Neuronal stem cell (in vitro differentiated cells): ENCODE measurements around the gene CKS2.

Experiments
- DNase-seq: peaks from one replicate; pipeline ENCODE4 v3.0.0-alpha.2; 2013; ENCODE audit warnings: low spot score
- H2AFZ ChIP-seq: one replicate; pipeline ENCODE4 v1.6.1; 2013; ENCODE audit warnings: mild to moderate bottlenecking, low read length, inconsistent platforms
- H2AK5ac ChIP-seq: 2 replicates; pipeline ENCODE4 v1.6.1; 2013; ENCODE audit warnings: low read depth, mild to moderate bottlenecking, inconsistent platforms, low read length, moderate library complexity, mixed read lengths
- H2BK120ac ChIP-seq: 2 replicates; pipeline ENCODE4 v1.6.1; 2013; ENCODE audit warnings: low read depth, mild to moderate bottlenecking, inconsistent platforms, low read length, moderate library complexity, mixed read lengths
- H2BK12ac ChIP-seq: one replicate; pipeline ENCODE4 v1.6.1; 2013; ENCODE audit warnings: low read length, inconsistent platforms
- H2BK15ac ChIP-seq: 2 replicates; pipeline ENCODE4 v1.6.1; 2013; ENCODE audit warnings: mild to moderate bottlenecking, low read length, inconsistent platforms, mixed read lengths
- H2BK5ac ChIP-seq: one replicate; pipeline ENCODE4 v1.6.1; 2013; ENCODE audit warnings: inconsistent platforms, mild to moderate bottlenecking, low read length, moderate library complexity
- H3K14ac ChIP-seq: one replicate; pipeline ENCODE4 v1.6.1; 2013; ENCODE audit warnings: low read length, inconsistent platforms
- H3K18ac ChIP-seq: 2 replicates; pipeline ENCODE4 v1.6.1; 2013; ENCODE audit warnings: low read length, inconsistent platforms
- H3K23ac ChIP-seq: 2 replicates; pipeline ENCODE4 v1.6.1; 2013; ENCODE audit warnings: low read depth, mild to moderate bottlenecking, mixed read lengths, low read length, inconsistent platforms; ENCODE audit not compliant: poor library complexity
- H3K27ac ChIP-seq: replicated peaks from 3 replicates; pipeline ENCODE4 v1.5.1; 2013; ENCODE audit warnings: low read length, inconsistent platforms
- H3K27me3 ChIP-seq, 3 experiments: 2 replicates each; pipeline ENCODE4 v1.6.1; 2013; ENCODE audit warnings: low read length in 3 of 3, mild to moderate bottlenecking in 2 of 3, inconsistent platforms in 1 of 3, low read depth in 1 of 3, mixed read lengths in 1 of 3, moderate library complexity in 1 of 3; ENCODE audit not compliant: control insufficient read depth in 3 of 3, insufficient read depth in 3 of 3
- H3K36me3 ChIP-seq, 2 donors: replicated peaks in 1 of 2; 2 replicates each; pipeline ENCODE4 v1.6.1; 2013; ENCODE audit warnings: low read length in 2 of 2; ENCODE audit not compliant: control insufficient read depth in 2 of 2, insufficient read depth in 2 of 2
- H3K4ac ChIP-seq: 2 replicates; pipeline ENCODE4 v1.6.1; 2013; ENCODE audit warnings: inconsistent platforms, mild to moderate bottlenecking, low read length, moderate library complexity
- H3K4me1 ChIP-seq, 2 donors: 1 replicate in 1 of 2; 2 replicates in 1 of 2; pipeline ENCODE4 v1.6.1; 2013; ENCODE audit warnings: low read length in 2 of 2, low read depth in 1 of 2; ENCODE audit not compliant: control insufficient read depth in 2 of 2, insufficient read depth in 1 of 2
- H3K4me2 ChIP-seq: one replicate; pipeline ENCODE4 v1.6.1; 2013; ENCODE audit warnings: mild to moderate bottlenecking, low read length, inconsistent platforms; ENCODE audit not compliant: insufficient read depth, poor library complexity, severe bottlenecking
- H3K4me3 ChIP-seq, 2 donors: 2 replicates each; pipeline ENCODE4 v1.5.1; 2013; ENCODE audit warnings: low read length in 2 of 2, mild to moderate bottlenecking in 2 of 2, inconsistent platforms in 1 of 2, moderate library complexity in 1 of 2
- H3K79me1 ChIP-seq: one replicate; pipeline ENCODE4 v1.6.1; 2013; ENCODE audit warnings: low read depth, mild to moderate bottlenecking, inconsistent platforms, low read length, moderate library complexity
- H3K9ac ChIP-seq: one replicate; pipeline ENCODE4 v1.6.1; 2013; ENCODE audit warnings: mild to moderate bottlenecking, low read depth, low read length, inconsistent platforms; ENCODE audit not compliant: poor library complexity
- H3K9me3 ChIP-seq, 2 donors: replicated peaks in 1 of 2; 2 replicates each; pipeline versions ENCODE3 to v1.6.1; 2013; ENCODE audit warnings: low read length in 2 of 2, mild to moderate bottlenecking in 2 of 2, inconsistent platforms in 1 of 2, low read depth in 1 of 2, mixed read lengths in 1 of 2, moderate library complexity in 1 of 2; ENCODE audit not compliant: control insufficient read depth in 2 of 2, insufficient read depth in 1 of 2
- H4K8ac ChIP-seq: one replicate; pipeline ENCODE4 v1.6.1; 2013; ENCODE audit warnings: low read depth, mild to moderate bottlenecking, inconsistent platforms, low read length, moderate library complexity
- H4K91ac ChIP-seq: one replicate; pipeline ENCODE4 v1.6.1; 2013; ENCODE audit warnings: low read length, low read depth, mild to moderate bottlenecking, inconsistent platforms; ENCODE audit not compliant: poor library complexity
- WGBS, 2 donors: extraction: QIAGEN DNeasy Blood & Tissue Kit; methylation state at CpG; one replicate each; pipeline ENCODE4 v1.1.7; 2013; ENCODE audit warnings: missing lambda C conversion rate in 2 of 2, mixed read lengths in 1 of 2; ENCODE audit not compliant: insufficient read length in 2 of 2, insufficient replicate concordance in 1 of 2; ENCODE audit errors: extremely low coverage in 2 of 2; 5-methylcytosine and 5-hydroxymethylcytosine counted together

The CKS2 gene

GRCh38 chr9:89352451-89352850, 41.5 kb downstream of the CKS2 start:
- no peak for DNase-seq
- Histone ChIP-seq H2BK15ac (no peak overlapping the region), H3K79me1 (no peaks in the 10 kb centered on the region), H3K36me3 (peaks cover 64 to 100% of the 10 kb centered on the region in 2 donors), H3K4me3 (no peak overlapping the region), H3K14ac (no peak overlapping the region), H3K9ac (no peak overlapping the region), H3K23ac (no peak overlapping the region), H3K4ac (no peak overlapping the region), H3K4me1 (no peaks in the 10 kb centered on the region), H3K27me3 (no peaks in the 10 kb centered on the region), H3K4me2 (no peak overlapping the region), H2BK120ac (no peak overlapping the region), H4K91ac (no peak overlapping the region), H3K27ac (no peak overlapping the region), H2AK5ac (no peak overlapping the region), H4K8ac (no peak overlapping the region), H2BK5ac (no peak overlapping the region), H2AFZ (no peak overlapping the region), H2BK12ac (no peak overlapping the region), H3K9me3 (no peaks in the 10 kb centered on the region), H3K18ac (no peak overlapping the region)
- no CpG with 5 or more reads among the region's 3 CpGs for WGBS, 2 donors

- WGBS, 2 donors, result no CpG with 5 or more reads among the region's 8 CpGs
- Histone ChIP-seq H2BK15ac (no peak overlapping the region), H3K23ac (no peak overlapping the region), H3K4me1 (no peaks in the 10 kb centered on the region), H2AK5ac (no peak overlapping the region), H2AFZ (no peak overlapping the region), H4K91ac (no peak overlapping the region), H2BK120ac (no peak overlapping the region), H3K79me1 (no peaks in the 10 kb centered on the region), H3K18ac (no peak overlapping the region), H2BK12ac (no peak overlapping the region), H3K4me3 (no peak overlapping the region), H3K27me3 (no peaks in the 10 kb centered on the region), H3K4ac (no peak overlapping the region), H3K9ac (no peak overlapping the region), H3K9me3 (no peaks in the 10 kb centered on the region), H3K4me2 (no peak overlapping the region), H2BK5ac (no peak overlapping the region), H4K8ac (no peak overlapping the region), H3K27ac (no peak overlapping the region), H3K14ac (no peak overlapping the region), H3K36me3 (peaks cover 66 to 100% of the 10 kb centered on the region in 2 donors)
- no peak for DNase-seq
Measured at GRCh38 chr9:89352874-89353649, 42.1 kb downstream of the CKS2 start.

GRCh38 chr9:89353989-89354388, 43.0 kb downstream of the CKS2 start:
- H3K4ac ChIP-seq, result no peak overlapping the region
- H2BK120ac ChIP-seq, result no peak overlapping the region
- H2AK5ac ChIP-seq, result no peak overlapping the region
- H4K91ac ChIP-seq, result no peak overlapping the region
- H3K4me2 ChIP-seq, result no peak overlapping the region
- no peaks in the 10 kb centered on the region for H3K9me3 ChIP-seq
- WGBS, 2 donors, result no CpG with 5 or more reads among the region's 3 CpGs
- no peaks in the 10 kb centered on the region for H3K79me1 ChIP-seq
- H3K27me3 ChIP-seq, result no peaks in the 10 kb centered on the region
- no peak overlapping the region for H3K4me3 ChIP-seq
- no peak overlapping the region for H4K8ac ChIP-seq
- H2AFZ ChIP-seq, result no peak overlapping the region
- no peak overlapping the region for H2BK15ac ChIP-seq
- DNase-seq, result no peak
- H3K23ac ChIP-seq, result no peak overlapping the region
- no peaks in the 10 kb centered on the region for H3K4me1 ChIP-seq
- H3K27ac ChIP-seq, result no peak overlapping the region
- no peak overlapping the region for H3K18ac ChIP-seq
- no peak overlapping the region for H2BK5ac ChIP-seq
- H3K14ac ChIP-seq, result no peak overlapping the region
- no peak overlapping the region for H2BK12ac ChIP-seq
- peaks cover 66 to 100% of the 10 kb centered on the region in 2 donors for H3K36me3 ChIP-seq
- H3K9ac ChIP-seq, result no peak overlapping the region

- Histone ChIP-seq H3K18ac (no peak overlapping the region), H2BK15ac (no peak overlapping the region), H3K27me3 (no peaks in the 10 kb centered on the region), H3K14ac (no peak overlapping the region), H2AK5ac (no peak overlapping the region), H3K4me1 (no peaks in the 10 kb centered on the region), H4K8ac (no peak overlapping the region), H3K4ac (no peak overlapping the region), H2AFZ (no peak overlapping the region), H3K27ac (no peak overlapping the region), H3K4me2 (no peak overlapping the region), H4K91ac (no peak overlapping the region), H3K36me3 (peaks cover 66 to 99% of the 10 kb centered on the region in 2 donors), H2BK120ac (no peak overlapping the region), H3K79me1 (no peaks in the 10 kb centered on the region), H2BK5ac (no peak overlapping the region), H3K23ac (no peak overlapping the region), H2BK12ac (no peak overlapping the region), H3K9me3 (no peaks in the 10 kb centered on the region), H3K9ac (no peak overlapping the region), H3K4me3 (no peak overlapping the region)
- DNase-seq, result no peak
- WGBS, 2 donors, result no CpG with 5 or more reads among the region's 6 CpGs
Measured at GRCh38 chr9:89354471-89354870, 43.5 kb downstream of the CKS2 start.
